ENCODE data around the gene RHAG. TPM values are rescaled to one million over a fixed set of nuclear protein-coding genes. Genes with fewer than 3 reads are reported as not detected.

The RHAG gene
- total and polyA plus RNA-seq, 3 experiments from 2014 or later: not detected

GRCh38 chr6:49646130-49646824 lies 9.6 kb upstream of the RHAG start:
- Histone ChIP-seq H3K4me1 (ENCODE audit: insufficient read depth, low read length) (no peaks in the 10 kb centered on the region), H3K27ac (ENCODE audit: low read depth, low read length) (peak overlapping the region; percentile 66), H3K4me3 (ENCODE audit: low read length) (no peak overlapping the region), H3K36me3 (ENCODE audit: insufficient read depth, low read length) (no peaks in the 10 kb centered on the region), H3K27me3 (ENCODE audit: insufficient read depth, low read length, poor library complexity, severe bottlenecking) (no peaks in the 10 kb centered on the region), H3K9me3 (ENCODE audit: low read length) (no peaks in the 10 kb centered on the region)
- POLR2A ChIA-PET: no interaction called here
- Mint-ChIP-seq H3K27me3 (no peaks in the 10 kb centered on the region), H3K9me3 (peaks cover 0 to 13% (median 0%) of the 10 kb centered on the region in 5 donors), H3K4me3 (no peak overlapping the region), H3K36me3 (no peaks in the 10 kb centered on the region), H3K27ac (no peak overlapping the region), H3K4me1 (no peaks in the 10 kb centered on the region)
- no peak for DNase-seq
- CTCF ChIA-PET: no interaction called here

- H3K4me1 Mint-ChIP-seq: no peaks in the 10 kb centered on the region
- POLR2A ChIA-PET: no interaction called here
Measured at GRCh38 chr6:49645139-49645538, 8.5 kb upstream of the RHAG start.

DNA sequence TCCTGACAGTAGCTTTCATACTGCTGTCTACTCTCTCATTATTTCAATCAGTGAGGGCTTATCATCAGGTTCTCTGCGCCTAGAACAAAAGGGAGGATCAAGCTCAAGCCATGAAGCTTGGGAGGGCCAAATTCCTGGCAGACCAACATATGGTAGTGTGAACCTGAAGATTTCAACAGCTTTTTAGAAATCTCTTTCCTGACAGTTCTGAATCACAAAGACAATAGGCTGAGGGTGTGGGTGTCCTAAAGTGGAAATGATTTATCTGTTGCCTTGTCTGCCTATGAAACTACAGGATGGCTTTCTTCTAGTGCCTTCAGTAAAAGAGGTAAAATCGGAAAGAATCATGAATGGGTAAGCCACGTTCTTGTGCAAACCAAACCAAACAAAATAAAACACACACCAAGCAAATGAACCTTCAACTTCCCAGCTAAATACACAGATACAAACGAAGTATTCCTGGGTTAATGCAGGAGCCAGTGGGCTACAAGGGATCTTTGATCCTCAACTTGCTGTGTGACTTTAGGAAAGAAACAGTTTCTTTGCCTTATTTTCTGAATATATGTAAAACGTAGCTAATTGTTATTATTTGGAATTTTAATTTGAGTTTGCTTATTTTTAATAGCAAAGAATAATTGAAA lies 2.7 kb upstream of the RHAG start:
- Mint-ChIP-seq H3K9me3 (no peaks in the 10 kb centered on the region), H3K36me3 (no peaks in the 10 kb centered on the region), H3K4me3 (no peak overlapping the region), H3K4me1 (no peaks in the 10 kb centered on the region), H3K27ac (no peak overlapping the region), H3K27me3 (no peaks in the 10 kb centered on the region)
- Histone ChIP-seq H3K4me3 (ENCODE audit: low read length) (no peak overlapping the region), H3K9me3 (ENCODE audit: low read length) (no peaks in the 10 kb centered on the region), H3K36me3 (ENCODE audit: insufficient read depth, low read length) (no peaks in the 10 kb centered on the region), H3K27me3 (ENCODE audit: insufficient read depth, low read length, poor library complexity, severe bottlenecking) (no peaks in the 10 kb centered on the region), H3K4me1 (ENCODE audit: insufficient read depth, low read length) (no peaks in the 10 kb centered on the region), H3K27ac (ENCODE audit: low read depth, low read length) (peak overlapping the region; percentile 11)
- ChIA-PET CTCF (no interaction called here), POLR2A (no interaction called here)
- DNase-seq: no peak

More at GRCh38 chr6:49645139-49645538, 8.5 kb upstream of the RHAG start:
- CTCF ChIA-PET: no interaction called here
- no peaks in the 10 kb centered on the region for H3K27me3 Mint-ChIP-seq
- peaks cover 0 to 8% (median 0%) of the 10 kb centered on the region in 5 donors for H3K9me3 Mint-ChIP-seq
- no peak overlapping the region for H3K4me3 ChIP-seq (ENCODE audit: low read length)
- no peaks in the 10 kb centered on the region for H3K9me3 ChIP-seq (ENCODE audit: low read length)
- no peaks in the 10 kb centered on the region for H3K36me3 Mint-ChIP-seq
- no peak overlapping the region for H3K4me3 Mint-ChIP-seq
- peak overlapping the region; percentile 66 for H3K27ac ChIP-seq (ENCODE audit: low read depth, low read length)
- H3K4me1 ChIP-seq (ENCODE audit: insufficient read depth, low read length): no peaks in the 10 kb centered on the region
- H3K27ac Mint-ChIP-seq: peak overlapping the region in 1 of 8 donors; percentile 36
- no peaks in the 10 kb centered on the region for H3K36me3 ChIP-seq (ENCODE audit: insufficient read depth, low read length)
- H3K27me3 ChIP-seq (ENCODE audit: insufficient read depth, low read length, poor library complexity, severe bottlenecking): no peaks in the 10 kb centered on the region
- DNase-seq: no peak

DNA sequence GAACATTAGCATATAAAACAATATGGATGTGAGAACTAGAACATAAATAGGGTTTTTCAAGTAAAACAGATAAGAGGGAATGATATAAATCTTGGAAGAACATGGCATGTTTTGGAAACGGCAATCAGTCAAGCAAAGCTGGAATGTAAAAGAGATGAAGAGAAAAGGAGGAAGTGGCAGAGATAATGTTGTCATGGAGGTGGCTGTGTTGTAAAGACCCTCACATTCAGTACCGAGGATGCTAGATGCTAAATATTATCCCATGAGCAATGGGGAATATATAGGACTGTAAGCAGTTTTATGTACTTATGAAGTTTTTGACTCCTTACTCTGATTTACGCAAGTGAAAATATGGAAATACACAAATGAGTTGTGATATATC lies 702 bp upstream of the RHAG start:
- no peaks in the 10 kb centered on the region for H3K36me3 Mint-ChIP-seq
- no peak overlapping the region for H3K4me3 ChIP-seq (ENCODE audit: low read length)
- no peaks in the 10 kb centered on the region for H3K27me3 ChIP-seq (ENCODE audit: insufficient read depth, low read length, poor library complexity, severe bottlenecking)
- no peaks in the 10 kb centered on the region for H3K27me3 Mint-ChIP-seq
- no peaks in the 10 kb centered on the region for H3K9me3 ChIP-seq (ENCODE audit: low read length)
- no peaks in the 10 kb centered on the region for H3K4me1 Mint-ChIP-seq
- no peak overlapping the region for H3K27ac ChIP-seq (ENCODE audit: low read depth, low read length)
- H3K4me1 ChIP-seq (ENCODE audit: insufficient read depth, low read length): no peaks in the 10 kb centered on the region
- H3K27ac Mint-ChIP-seq: no peak overlapping the region
- no peak for DNase-seq
- POLR2A ChIA-PET: no interaction called here
- no peaks in the 10 kb centered on the region for H3K36me3 ChIP-seq (ENCODE audit: insufficient read depth, low read length)
- no peak overlapping the region for H3K4me3 Mint-ChIP-seq
- H3K9me3 Mint-ChIP-seq: no peaks in the 10 kb centered on the region
- CTCF ChIA-PET: no interaction called here

GRCh38 chr6:49635978-49636712 lies 494 bp downstream of the RHAG start:
- Mint-ChIP-seq H3K27ac (no peak overlapping the region), H3K27me3 (no peaks in the 10 kb centered on the region), H3K4me1 (no peaks in the 10 kb centered on the region), H3K9me3 (no peaks in the 10 kb centered on the region), H3K4me3 (no peak overlapping the region), H3K36me3 (no peaks in the 10 kb centered on the region)
- peak overlapping the region; percentile 78 for H3K27ac ChIP-seq (ENCODE audit: low read depth, low read length)
- no peaks in the 10 kb centered on the region for H3K4me1 ChIP-seq (ENCODE audit: insufficient read depth, low read length)
- H3K9me3 ChIP-seq (ENCODE audit: low read length): no peaks in the 10 kb centered on the region
- ChIA-PET POLR2A (no interaction called here), CTCF (no interaction called here)
- no peaks in the 10 kb centered on the region for H3K36me3 ChIP-seq (ENCODE audit: insufficient read depth, low read length)
- no peak overlapping the region for H3K4me3 ChIP-seq (ENCODE audit: low read length)
- no peaks in the 10 kb centered on the region for H3K27me3 ChIP-seq (ENCODE audit: insufficient read depth, low read length, poor library complexity, severe bottlenecking)
- DNase-seq: no peak

GRCh38 chr6:49635480-49635879 lies 1.2 kb downstream of the RHAG start:
- DNase-seq: no peak
- Mint-ChIP-seq H3K36me3 (no peaks in the 10 kb centered on the region), H3K4me1 (no peaks in the 10 kb centered on the region), H3K9me3 (no peaks in the 10 kb centered on the region), H3K4me3 (no peak overlapping the region), H3K27ac (no peak overlapping the region), H3K27me3 (no peaks in the 10 kb centered on the region)
- CTCF ChIA-PET: no interaction called here
- no peaks in the 10 kb centered on the region for H3K36me3 ChIP-seq (ENCODE audit: insufficient read depth, low read length)
- no peaks in the 10 kb centered on the region for H3K4me1 ChIP-seq (ENCODE audit: insufficient read depth, low read length)
- no peaks in the 10 kb centered on the region for H3K9me3 ChIP-seq (ENCODE audit: low read length)
- H3K4me3 ChIP-seq (ENCODE audit: low read length): no peak overlapping the region
- POLR2A ChIA-PET: no interaction called here
- no peaks in the 10 kb centered on the region for H3K27me3 ChIP-seq (ENCODE audit: insufficient read depth, low read length, poor library complexity, severe bottlenecking)
- peak overlapping the region; percentile 78 for H3K27ac ChIP-seq (ENCODE audit: low read depth, low read length)

GRCh38 chr6:49634836-49635218 lies 1.8 kb downstream of the RHAG start:
- CTCF ChIA-PET: no interaction called here
- Histone ChIP-seq H3K9me3 (ENCODE audit: low read length) (no peaks in the 10 kb centered on the region), H3K36me3 (ENCODE audit: insufficient read depth, low read length) (no peaks in the 10 kb centered on the region), H3K27me3 (ENCODE audit: insufficient read depth, low read length, poor library complexity, severe bottlenecking) (no peaks in the 10 kb centered on the region), H3K27ac (ENCODE audit: low read depth, low read length) (peak overlapping the region; percentile 78), H3K4me1 (ENCODE audit: insufficient read depth, low read length) (no peaks in the 10 kb centered on the region), H3K4me3 (ENCODE audit: low read length) (no peak overlapping the region)
- POLR2A ChIA-PET: no interaction called here
- Mint-ChIP-seq H3K36me3 (no peaks in the 10 kb centered on the region), H3K9me3 (no peaks in the 10 kb centered on the region), H3K4me3 (no peak overlapping the region), H3K27me3 (no peaks in the 10 kb centered on the region), H3K27ac (no peak overlapping the region), H3K4me1 (no peaks in the 10 kb centered on the region)
- DNase-seq: no peak

DNA sequence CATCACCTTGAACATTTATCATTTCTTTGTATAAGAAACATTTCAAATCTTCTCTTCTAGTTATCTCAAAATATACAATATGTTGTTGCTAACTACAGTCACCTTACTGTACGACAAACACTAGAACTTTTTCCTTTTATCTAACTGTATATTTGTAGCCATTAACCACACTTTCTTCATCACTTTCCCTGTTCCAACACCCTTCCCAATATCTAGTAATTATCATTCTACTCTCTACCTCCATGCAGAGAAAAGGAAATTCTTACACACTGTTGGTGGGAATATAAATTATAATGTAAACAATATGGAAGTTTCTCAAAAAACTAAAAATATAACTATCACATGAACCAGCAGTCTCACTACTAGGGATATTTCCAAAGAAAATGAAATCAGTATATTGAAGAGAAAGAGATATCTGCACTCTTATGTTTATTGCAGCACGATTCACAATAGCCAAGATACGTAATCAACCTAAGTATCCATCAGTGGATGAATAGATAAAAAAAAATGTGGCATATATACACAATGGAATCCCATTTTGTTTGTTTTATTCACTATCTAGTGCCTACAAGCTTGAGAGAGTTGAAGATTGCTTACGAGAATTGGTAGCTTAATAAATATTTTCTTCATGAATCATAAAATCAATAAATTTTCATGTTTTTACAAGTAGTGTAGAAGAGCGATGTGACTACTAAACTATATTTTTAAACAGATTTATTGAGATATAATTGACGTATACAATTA lies 2.4 kb downstream of the RHAG start:
- Mint-ChIP-seq H3K27ac (no peak overlapping the region), H3K27me3 (no peaks in the 10 kb centered on the region), H3K9me3 (no peaks in the 10 kb centered on the region), H3K4me3 (no peak overlapping the region), H3K36me3 (no peaks in the 10 kb centered on the region), H3K4me1 (no peaks in the 10 kb centered on the region)
- Histone ChIP-seq H3K9me3 (ENCODE audit: low read length) (no peaks in the 10 kb centered on the region), H3K4me3 (ENCODE audit: low read length) (no peak overlapping the region), H3K27me3 (ENCODE audit: insufficient read depth, low read length, poor library complexity, severe bottlenecking) (no peaks in the 10 kb centered on the region), H3K36me3 (ENCODE audit: insufficient read depth, low read length) (no peaks in the 10 kb centered on the region), H3K27ac (ENCODE audit: low read depth, low read length) (peak overlapping the region; percentile 78), H3K4me1 (ENCODE audit: insufficient read depth, low read length) (no peaks in the 10 kb centered on the region)
- POLR2A ChIA-PET: no interaction called here
- DNase-seq: no peak
- CTCF ChIA-PET: no interaction called here

Measured in CD8-positive, alpha-beta memory T cell (primary cell).